Choroid plexus epithelial cell (primary cell): ENCODE data around the gene ADAMTS20.

Source experiments
- DNase-seq: peaks from one replicate; pipeline ENCODE4 v3.0.0-alpha.2; 2010; ENCODE audit warnings: low read depth
- H3K4me3 ChIP-seq: 2 replicates; pipeline ENCODE4 v1.5.1; 2011; ENCODE audit warnings: low read depth, mild to moderate bottlenecking, control low read depth, low read length, moderate library complexity
- CTCF ChIP-seq: conservative IDR thresholded peaks from 2 replicates; pipeline ENCODE4 v1.5.1; 2011; ENCODE audit warnings: low read depth, mild to moderate bottlenecking, control low read depth, inconsistent platforms, low read length, moderate library complexity

Gene ADAMTS20

GRCh38 chr12:43333644-43334043 lies 218.4 kb downstream of the ADAMTS20 start:
- no peak for DNase-seq
- no peak overlapping the region for H3K4me3 ChIP-seq
- no peak for TF ChIP-seq CTCF

GRCh38 chr12:43332977-43333640 lies 218.9 kb downstream of the ADAMTS20 start:
- TF ChIP-seq CTCF, result no peak
- no peak overlapping the region for H3K4me3 ChIP-seq
- peak; percentile 72 for DNase-seq

GRCh38 chr12:43331935-43332334 lies 220.1 kb downstream of the ADAMTS20 start:
- TF ChIP-seq CTCF, result no peak
- no peak overlapping the region for H3K4me3 ChIP-seq
- no peak for DNase-seq

GRCh38 chr12:43329375-43329774 lies 222.6 kb downstream of the ADAMTS20 start:
- H3K4me3 ChIP-seq, result no peak overlapping the region
- no peak for TF ChIP-seq CTCF
- DNase-seq, result no peak

- H3K4me3 ChIP-seq, result no peak overlapping the region
- DNase-seq, result no peak
- TF ChIP-seq CTCF, result no peak
These were observed 226.2 kb downstream of the ADAMTS20 start for GRCh38 chr12:43325786-43326185.

- no peak overlapping the region for H3K4me3 ChIP-seq
- no peak for TF ChIP-seq CTCF
- no peak for DNase-seq
These were observed 231.7 kb downstream of the ADAMTS20 start for GRCh38 chr12:43320281-43320680.

- TF ChIP-seq CTCF, result no peak
These were observed 234.0 kb downstream of the ADAMTS20 start for GRCh38 chr12:43318021-43318420.

More at GRCh38 chr12:43318021-43318420, 234.0 kb downstream of the ADAMTS20 start:
- H3K4me3 ChIP-seq, result no peak overlapping the region
- DNase-seq, result no peak
